Stimulated activated CD8-positive, alpha-beta memory T cell treated with anti-CD3 and anti-CD28 coated beads, Interleukin-15, amount 100 ng/mL, for 24 hours (primary cell): ENCODE data around the gene ARHGAP18.

Source experiments
- DNase-seq: peaks from one replicate; pipeline ENCODE4 v3.0.0-alpha.2; 2020; ENCODE audit warnings: low read depth

The ARHGAP18 gene

GRCh38 chr6:129691709-129692108 lies 18.3 kb downstream of the ARHGAP18 start:
- no peak for DNase-seq

DNA sequence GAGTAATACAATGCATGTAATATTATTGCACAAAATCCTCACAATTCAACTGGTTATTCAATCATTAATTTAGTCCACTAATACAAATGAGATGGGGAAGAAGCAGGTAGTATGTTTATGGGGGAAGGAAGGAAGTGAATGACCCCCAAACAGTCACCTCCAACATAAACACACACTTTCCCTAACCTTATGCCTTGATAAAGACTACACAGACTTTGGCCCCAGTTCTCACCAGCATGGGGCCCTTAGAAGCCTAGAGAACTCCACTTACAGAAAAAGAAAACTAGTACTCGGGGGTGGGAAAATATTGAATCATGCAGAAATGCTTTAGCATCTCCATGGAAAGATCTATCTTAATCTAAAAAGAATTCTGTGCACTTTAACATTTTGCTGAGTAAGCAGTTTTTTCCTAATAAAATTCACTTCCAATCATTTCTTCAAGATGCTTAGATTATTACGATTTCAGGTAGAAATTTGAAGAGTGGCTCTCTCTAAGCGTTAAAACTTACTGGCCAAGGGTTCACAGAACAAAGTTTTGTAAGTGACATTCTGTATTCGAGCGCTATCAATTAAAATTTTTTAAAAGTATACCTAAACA lies 18.8 kb downstream of the ARHGAP18 start:
- no peak for DNase-seq

GRCh38 chr6:129686941-129687627 lies 22.9 kb downstream of the ARHGAP18 start:
- no peak for DNase-seq

- no peak for DNase-seq
Measured at GRCh38 chr6:129685662-129686031, 24.3 kb downstream of the ARHGAP18 start.

- DNase-seq = no peak
Measured at GRCh38 chr6:129684903-129685661, 24.9 kb downstream of the ARHGAP18 start.

DNA sequence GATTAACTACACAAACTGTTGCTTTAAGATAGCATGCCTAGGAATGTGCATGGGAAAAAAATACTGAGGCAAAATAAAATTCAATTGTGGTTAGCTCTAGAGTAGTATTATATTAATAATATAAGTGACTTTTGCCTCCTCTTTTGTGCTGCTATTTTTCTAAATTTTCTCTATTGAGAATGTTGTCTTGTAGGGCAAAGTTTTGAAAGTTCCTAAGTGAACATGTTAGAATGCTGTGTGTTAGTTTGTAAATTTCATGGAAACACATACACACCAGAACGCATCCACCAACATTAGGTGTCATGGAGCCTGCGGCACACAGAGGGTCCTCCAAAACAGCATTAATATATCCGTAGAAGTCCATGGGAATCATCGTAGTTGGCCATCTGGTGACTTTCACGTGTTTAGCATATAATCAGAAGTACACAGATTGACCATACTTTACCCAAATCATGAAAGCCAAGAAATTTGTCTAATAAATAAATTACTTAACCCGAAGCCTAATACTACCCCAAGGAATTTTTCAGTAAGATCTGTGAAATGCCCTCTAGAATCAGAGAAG lies 25.6 kb downstream of the ARHGAP18 start:
- DNase-seq = no peak

- DNase-seq = no peak
Measured at GRCh38 chr6:129683601-129684322, 26.2 kb downstream of the ARHGAP18 start.

DNA sequence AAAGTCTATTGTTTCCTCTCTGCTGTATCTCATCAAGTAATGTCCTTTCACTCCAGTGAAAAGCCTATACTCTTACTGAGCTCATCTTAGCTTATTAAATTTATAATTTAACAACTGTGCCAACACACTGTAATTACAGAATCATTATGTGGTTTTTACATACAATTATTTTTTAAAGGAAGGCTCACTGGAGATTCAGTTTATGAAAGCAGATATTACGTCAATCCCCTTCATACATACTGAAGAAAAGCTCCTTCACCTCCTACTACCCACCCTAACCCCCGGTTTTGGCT lies 28.1 kb downstream of the ARHGAP18 start:
- DNase-seq = no peak

- DNase-seq = no peak
Measured at GRCh38 chr6:129680633-129681032, 29.3 kb downstream of the ARHGAP18 start.

- DNase-seq = no peak
Measured at GRCh38 chr6:129679758-129680157, 30.2 kb downstream of the ARHGAP18 start.

GRCh38 chr6:129679275-129679674 lies 30.7 kb downstream of the ARHGAP18 start:
- no peak for DNase-seq

GRCh38 chr6:129678463-129678862 lies 31.5 kb downstream of the ARHGAP18 start:
- no peak for DNase-seq

GRCh38 chr6:129677620-129678325 lies 32.2 kb downstream of the ARHGAP18 start:
- DNase-seq = no peak

GRCh38 chr6:129675669-129676472 lies 34.1 kb downstream of the ARHGAP18 start:
- DNase-seq = no peak

- no peak for DNase-seq
Measured at GRCh38 chr6:129673748-129674147, 36.2 kb downstream of the ARHGAP18 start.

DNA sequence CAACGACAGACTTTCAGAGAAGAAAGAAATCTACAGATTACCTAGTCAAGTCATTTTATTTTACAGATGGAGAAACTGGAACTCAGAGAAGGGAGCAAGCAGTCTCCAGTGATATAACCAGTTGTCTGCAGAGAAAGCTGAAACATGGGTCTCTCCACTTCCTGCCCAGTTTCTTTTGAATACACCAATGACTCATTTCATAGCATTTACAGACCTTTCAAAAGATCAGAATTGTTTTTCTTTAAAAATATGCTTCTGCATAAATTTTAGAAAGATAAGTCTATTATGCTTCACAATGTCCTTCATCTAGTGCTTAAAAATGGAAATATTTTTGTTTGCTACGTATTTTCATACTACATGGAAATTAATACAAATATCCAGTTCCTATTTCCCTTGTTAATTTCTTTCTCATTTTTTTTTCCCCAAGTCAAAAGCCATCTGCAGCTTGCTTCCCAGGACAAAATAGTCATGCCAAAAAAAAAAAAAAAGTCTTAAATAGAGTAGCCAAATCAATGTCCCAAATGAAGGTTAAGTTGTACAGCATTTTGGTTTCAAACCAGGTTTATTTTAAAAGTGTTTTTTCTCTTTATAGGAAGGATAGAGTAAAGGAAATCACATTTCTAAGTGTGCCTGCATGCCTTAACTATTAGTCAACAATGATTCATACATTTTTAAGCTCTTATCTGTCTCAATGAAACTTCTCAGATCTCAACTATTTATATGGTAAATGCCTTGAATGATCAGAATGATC lies 36.9 kb downstream of the ARHGAP18 start:
- DNase-seq = no peak

DNA sequence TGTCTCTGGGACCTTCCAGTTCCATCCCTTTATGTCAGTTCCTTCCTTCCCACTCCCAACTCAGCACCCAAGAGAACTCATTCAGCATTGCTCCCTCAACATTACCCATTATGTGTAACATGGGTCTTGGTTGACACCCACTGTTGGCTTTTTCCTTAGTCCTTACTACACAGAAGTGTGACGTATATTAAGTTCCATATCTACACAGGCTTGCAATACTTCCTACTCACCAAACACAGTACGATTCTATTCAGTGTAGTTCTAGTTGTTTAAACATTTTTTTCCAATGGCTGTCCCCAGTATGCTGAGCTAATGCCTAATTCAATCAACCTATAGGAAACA lies 37.7 kb downstream of the ARHGAP18 start:
- no peak for DNase-seq

GRCh38 chr6:129671442-129672340 lies 38.3 kb downstream of the ARHGAP18 start:
- peak; percentile 11 for DNase-seq

DNA sequence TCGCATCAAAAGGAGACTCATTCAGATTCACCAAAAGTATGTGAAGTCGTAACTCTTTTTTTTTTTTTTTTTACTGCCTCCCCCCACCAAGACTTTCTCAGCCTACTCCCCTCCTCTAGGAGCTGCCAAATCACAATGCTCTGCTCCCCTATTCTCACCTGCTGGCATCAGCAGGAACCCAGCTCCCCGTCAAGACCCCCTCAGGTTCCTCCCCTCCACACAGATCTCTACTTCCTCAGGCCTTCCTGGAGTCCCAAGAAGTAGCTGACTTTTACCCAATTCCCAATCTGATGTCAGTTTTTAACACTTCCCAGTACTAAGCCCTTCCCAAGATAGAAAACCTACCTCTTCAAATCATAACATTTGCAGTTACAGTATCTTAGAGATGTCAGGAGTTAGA lies 39.3 kb downstream of the ARHGAP18 start:
- no peak for DNase-seq
